ENCODE data around the gene HIVEP1.

DNA sequence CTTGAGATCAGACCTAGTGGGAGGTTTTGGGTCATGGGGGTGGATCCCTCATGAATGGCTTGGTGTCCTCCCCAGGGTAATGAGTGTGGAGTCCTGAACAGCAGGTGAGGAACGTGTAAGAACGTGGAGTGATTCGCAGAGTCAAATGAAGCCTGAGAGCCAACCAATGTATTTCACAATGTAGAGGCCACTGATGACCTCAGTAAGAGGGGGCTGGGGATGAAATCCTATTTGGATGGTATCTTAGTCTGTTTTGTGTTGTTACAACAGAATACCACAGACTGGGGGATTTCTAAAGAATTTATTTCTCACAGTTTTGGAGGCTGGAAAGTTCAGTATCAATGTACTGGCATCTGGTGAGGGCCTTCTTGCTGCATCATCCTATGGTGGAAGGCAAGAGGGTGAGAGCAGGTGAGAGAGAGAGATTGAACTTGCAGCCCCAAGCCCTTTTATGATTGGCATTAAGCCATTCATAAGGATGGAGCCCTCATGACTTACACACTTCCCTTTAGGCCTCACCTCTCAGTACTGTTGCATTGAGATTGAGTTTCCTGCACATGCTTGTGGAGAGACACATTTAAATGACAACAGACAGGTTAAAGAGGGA lies 47.3 kb upstream of the HIVEP1 start:
- TF ChIP-seq EZH2 (IDR thresholded peaks at IDR 0.05; ENCODE audit: low read length, unreplicated experiment) (no peak), EZH2phosphoT487 (IDR thresholded peaks at IDR 0.05; ENCODE audit: borderline replicate concordance, low read length) (no peak)
- TF ChIP-seq, protein P1, sequence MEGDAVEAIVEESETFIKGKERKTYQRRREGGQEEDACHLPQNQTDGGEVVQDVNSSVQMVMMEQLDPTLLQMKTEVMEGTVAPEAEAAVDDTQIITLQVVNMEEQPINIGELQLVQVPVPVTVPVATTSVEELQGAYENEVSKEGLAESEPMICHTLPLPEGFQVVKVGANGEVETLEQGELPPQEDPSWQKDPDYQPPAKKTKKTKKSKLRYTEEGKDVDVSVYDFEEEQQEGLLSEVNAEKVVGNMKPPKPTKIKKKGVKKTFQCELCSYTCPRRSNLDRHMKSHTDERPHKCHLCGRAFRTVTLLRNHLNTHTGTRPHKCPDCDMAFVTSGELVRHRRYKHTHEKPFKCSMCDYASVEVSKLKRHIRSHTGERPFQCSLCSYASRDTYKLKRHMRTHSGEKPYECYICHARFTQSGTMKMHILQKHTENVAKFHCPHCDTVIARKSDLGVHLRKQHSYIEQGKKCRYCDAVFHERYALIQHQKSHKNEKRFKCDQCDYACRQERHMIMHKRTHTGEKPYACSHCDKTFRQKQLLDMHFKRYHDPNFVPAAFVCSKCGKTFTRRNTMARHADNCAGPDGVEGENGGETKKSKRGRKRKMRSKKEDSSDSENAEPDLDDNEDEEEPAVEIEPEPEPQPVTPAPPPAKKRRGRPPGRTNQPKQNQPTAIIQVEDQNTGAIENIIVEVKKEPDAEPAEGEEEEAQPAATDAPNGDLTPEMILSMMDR (conservative IDR thresholded peaks at IDR 0.05; ENCODE audit: low read depth, low read length): no peak
